ENCODE results near the gene TUBGCP2.
A peak's percentile ranks its signal among the peaks of the same experiment; 100 is the strongest.
"Not testable (repeated sequence)": the region's sequence is repeated elsewhere in the genome, so short reads cannot be mapped to it uniquely, and the experiment has no call there.

The TUBGCP2 gene

DNA sequence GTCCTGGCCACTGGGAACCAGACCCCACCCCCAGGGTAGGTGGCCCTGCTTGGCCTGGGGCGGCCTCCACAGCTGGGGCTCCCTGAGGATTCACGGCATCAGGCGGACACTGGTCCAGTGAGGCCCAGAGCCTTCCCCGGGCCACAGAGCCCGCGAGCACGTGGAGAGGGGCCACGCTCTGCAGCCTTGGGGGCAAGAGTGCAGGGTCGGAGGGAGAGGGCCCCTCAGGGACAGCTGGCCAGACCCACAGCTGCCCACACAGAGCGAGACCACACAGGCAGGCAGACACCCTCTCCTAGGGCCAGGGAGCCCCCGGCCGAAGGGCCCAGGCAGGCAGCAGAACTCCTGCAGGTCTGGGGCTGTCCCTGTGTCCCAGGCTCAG lies 60.3 kb downstream of the TUBGCP2 start:
- no peak for DNase-seq (ENCODE audit: low spot score)

DNA sequence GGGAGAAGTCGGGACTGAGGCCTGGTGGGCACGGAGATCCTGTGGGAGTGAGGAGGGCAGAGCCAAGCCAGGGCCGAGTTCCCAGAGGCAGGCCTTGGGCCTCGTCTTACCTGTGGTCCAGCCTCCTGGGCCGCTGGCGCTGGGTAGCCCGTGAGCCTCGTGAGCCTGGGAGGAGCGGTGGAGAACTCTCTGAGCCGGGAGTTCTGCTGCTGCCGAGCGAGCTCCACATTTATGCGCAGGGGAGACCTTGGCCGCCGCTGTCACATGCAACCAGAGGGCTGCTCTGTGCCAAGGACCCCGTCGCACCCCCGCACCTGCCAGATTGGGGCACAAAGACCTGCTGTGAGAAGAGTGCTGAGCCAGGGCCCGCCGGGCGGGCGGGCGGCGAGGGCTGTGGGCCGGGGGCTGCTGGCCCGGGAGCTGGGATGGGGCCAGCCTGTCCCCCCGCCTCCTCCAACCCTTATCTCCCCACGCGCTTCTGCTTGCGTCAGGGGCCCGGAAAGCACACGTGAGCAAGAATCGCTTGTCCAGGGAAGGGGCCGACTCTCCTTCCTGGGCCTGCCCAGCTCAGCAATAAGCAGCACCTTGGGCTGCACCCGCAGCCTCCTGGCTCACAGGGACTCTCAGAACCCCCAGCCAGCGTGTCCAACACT lies 60.9 kb downstream of the TUBGCP2 start:
- DNase-seq (ENCODE audit: low spot score): no peak

DNA sequence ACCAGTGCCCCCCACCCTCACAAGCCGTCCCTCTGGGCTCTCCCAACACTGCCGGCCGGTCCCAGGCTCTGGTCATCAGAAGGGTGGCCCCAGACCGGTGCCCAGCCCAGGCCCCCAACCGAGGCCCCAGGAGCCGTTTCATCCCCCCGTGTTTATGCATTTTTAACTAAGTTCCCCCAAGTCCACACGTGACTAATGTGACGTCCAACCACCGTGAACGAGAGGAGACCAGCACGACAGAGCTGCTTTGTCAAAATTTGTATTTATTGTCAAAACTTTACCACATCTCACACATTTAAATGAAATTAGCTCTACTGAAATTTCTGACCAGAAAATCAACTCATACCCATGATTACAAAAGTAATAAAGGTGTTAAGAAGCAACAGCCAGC lies 62.4 kb downstream of the TUBGCP2 start:
- no peak for DNase-seq (ENCODE audit: low spot score)

DNA sequence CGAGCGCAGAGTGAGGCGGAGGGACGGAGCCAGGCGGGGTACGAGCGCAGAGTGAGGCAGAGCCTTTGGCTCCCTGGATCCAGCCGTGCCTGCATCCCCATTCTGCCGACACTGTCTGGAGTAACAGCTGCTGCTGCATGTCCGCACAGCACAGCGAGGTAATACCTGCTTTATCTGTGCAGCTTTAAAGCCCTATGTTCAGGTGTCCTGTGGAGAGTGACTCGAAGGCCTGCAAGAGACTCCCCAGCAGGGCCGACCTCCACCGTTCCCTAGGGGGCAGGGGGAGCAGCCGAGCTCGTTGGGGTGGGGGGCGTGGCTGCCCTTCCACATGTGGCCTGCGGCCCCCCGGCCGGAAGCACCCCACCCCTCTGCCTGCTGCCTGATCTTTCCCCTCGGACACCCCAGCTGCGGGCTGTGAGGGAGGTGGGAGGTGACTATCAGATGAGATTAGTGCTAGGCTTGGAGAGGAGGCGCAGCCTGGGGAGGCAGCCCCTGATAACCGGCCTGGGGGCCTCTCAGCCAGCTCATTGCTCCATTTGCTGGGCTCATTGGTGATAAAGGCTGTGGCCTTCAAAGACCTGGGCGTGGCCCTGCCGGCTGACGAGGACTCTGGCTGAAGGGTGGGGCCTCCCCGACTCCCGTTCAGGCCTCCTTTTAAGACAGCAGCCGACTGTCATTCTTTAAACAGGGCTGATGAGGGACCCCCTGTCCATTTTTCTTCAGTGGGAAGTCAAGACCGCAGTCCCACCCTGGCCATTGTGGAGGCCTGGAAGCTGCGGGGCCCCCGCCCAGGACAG lies 63.0 kb downstream of the TUBGCP2 start:
- DNase-seq (ENCODE audit: low spot score): peak; percentile 58

DNA sequence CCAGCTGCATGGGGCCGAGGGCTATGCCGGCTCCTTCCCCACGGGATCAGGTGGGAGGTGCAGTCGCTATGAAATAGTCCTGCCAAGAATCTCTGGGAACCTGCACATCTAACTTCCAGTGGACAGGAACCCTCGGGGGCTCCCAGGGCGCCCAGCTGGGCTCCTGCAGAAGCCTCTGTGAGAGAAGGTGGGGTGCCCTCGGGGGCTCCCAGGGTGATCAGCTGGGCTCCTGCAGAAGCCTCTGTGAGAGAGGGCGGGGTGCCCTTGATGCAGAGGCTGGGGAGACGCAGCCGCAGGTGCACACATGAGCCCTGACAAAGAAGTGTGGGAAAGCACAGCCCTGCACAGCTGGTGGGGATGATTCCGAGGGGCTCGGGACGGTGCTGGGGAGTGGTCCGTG lies 65.1 kb downstream of the TUBGCP2 start:
- DNase-seq (ENCODE audit: low spot score): no peak

DNA sequence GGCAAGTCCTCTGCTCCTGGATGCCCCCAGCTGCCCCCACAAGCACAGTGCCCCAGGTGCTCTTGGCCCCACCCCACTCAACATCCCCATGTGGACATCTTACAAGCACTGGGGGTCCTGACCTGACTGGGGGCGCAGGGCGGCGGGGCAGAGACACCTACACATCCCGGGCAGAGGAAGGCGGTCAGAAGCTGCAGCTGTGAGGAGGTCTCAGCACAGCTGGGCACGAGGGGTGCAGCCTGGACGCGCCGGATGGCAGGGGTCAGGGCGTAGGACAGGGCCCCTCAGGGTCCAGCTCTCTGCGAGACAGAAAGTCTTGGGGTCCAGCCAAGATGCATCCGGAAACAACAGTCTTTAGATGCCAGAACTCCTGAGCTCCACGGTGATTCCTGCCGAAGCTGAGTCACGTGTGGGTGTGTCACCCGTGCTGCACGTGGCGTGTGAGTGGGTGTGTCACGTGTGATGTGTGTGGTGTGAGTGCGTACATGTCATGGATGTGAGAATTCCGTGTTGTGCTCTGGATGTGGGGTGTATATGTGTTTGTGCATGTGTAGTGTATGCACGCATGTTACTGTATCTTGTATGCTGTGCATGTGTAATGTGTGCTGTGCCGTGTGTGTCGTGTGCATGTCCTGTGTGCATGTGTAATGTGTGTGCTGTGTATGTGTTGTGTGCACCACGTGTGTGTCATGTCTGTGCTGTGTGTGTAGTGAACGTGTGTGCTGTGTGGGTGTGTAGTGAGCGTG lies 65.9 kb downstream of the TUBGCP2 start:
- DNase-seq (ENCODE audit: low spot score): no peak

DNA sequence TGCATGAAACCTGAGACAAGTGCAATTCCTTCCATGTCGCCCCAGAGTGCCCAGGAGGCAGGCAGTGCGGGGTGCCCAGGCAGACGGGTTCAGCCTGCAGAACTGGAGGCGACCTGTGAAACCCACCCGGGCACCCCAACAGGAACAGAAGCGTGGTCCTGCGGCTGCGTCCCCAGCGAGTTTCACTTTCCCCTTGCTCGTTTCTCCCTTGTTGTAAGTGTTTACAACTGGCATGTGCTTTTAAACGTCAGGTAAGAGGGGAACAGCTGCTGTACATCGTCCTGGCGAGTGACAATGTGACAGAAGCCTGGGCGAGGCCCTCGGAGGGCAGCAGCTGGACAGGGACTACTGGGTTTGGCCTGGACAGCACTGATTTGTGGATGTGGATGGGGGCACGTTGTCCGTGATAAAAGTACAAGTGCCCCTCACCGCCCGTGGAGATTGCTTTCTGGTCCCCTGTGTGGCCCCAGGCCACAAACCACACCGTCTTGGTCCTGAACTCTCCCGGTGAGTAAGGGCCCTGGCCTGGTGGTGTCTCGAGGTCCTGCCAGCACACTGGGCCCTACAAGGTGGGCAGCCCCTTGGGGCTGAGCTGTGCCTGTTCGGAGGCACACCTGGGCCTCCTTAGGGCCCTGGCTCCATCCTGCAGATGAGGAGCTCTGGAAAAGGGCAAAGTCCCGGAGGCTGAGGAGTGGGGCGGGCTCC lies 67.0 kb downstream of the TUBGCP2 start:
- DNase-seq (ENCODE audit: low spot score): no peak

DNA sequence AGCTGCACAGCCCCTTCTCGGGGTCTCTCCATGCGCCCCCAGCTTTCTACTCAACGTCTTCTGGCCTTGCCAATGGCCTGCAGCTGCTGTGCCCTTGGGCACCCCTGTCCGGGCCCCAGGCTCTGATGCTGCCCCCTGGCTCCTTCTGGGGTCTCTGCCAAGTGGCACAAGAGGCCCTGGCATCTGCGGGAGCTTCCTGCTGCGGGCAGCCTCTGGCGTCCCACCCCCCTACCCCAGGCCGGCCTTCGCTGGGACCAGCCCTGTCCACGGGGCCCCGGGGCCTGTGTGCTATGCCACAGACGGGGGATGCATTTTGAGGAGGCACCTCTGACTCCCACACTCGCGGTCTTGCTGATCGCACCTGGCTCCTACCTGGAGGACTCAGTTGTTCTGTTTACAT lies 68.7 kb downstream of the TUBGCP2 start:
- DNase-seq (ENCODE audit: low spot score): no peak

DNA sequence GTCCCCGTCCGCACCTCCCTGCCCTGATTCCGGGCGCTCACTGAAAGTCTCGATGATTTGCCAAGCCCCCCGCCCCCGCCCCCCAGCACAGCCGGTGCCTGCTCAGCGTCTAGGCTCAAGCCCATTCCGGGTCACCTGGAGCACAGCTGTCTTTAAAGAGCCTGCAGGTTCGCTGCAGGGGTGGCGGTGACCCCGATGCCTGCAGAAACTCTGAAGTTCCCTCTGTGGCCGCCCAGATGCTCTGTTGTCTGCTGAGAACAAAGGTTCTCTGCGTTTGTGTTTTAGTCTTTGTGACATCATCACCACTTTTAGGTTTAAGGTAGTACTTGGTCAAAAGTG lies 70.2 kb downstream of the TUBGCP2 start:
- no peak for DNase-seq (ENCODE audit: low spot score)

DNA sequence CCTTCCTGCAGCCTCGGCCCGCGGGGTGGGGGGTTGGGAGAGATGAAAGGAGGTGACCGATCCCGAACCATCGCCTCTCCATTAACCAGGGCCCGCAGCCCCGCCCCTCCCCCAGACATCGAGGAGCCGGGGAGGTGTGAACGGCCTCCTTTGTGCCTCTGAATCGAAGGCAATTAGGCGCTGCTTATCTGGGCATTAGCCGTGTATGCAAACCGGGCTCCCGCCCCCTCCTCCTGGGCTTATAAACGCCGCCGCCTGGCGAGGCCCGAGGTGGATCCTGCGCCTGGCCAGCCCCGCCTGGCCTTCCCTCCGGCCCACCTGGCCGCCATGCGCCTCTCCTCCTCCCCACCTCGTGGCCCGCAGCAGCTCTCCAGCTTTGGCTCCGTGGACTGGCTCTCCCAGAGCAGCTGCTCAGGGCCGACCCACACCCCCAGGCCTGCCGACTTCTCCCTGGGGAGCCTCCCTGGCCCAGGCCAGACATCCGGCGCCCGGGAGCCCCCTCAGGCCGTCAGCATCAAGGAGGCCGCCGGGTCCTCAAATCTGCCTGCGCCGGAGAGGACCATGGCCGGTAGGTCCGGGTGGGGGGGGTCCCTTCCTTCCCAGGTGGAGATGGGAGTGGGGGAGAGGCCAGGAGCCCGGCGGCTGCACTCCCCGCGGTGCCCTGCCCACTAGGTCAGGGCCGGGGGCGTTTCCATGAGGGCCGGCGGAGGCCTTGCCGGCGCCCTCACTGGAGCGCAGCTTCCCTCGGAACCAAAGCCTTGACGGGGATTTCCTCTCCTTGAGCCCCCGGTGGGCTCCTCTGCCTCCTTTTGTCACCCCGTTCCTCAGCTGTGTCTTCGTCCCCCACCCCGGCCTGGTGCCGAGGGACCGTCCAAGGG lies 70.8 kb downstream of the TUBGCP2 start, which contains the start of gene VENTX:
VENTX (plus strand) TSS at position 268 of the 878 bp plus-strand sequence; CDS start at position 328, 60 bp downstream.
- DNase-seq (ENCODE audit: low spot score): no peak

DNA sequence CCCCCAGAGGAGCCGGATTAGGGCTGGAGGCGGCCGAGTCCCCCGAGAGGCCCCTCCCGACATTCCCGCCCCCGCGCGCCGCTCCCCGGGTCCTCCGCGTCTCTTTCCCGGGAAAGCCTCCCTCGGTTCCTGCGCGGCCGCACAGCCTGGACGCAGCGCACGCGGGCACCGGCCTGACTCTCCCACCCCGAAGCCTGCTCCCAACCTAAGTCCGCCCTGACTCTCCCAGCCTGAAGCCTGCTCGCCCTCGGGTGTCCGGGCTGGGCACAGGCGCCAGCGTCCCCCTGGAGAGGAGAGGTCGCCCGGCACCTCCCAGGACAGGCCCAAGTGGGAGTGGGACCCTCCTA lies 71.5 kb downstream of the TUBGCP2 start:
- DNase-seq (ENCODE audit: low spot score): no peak

DNA sequence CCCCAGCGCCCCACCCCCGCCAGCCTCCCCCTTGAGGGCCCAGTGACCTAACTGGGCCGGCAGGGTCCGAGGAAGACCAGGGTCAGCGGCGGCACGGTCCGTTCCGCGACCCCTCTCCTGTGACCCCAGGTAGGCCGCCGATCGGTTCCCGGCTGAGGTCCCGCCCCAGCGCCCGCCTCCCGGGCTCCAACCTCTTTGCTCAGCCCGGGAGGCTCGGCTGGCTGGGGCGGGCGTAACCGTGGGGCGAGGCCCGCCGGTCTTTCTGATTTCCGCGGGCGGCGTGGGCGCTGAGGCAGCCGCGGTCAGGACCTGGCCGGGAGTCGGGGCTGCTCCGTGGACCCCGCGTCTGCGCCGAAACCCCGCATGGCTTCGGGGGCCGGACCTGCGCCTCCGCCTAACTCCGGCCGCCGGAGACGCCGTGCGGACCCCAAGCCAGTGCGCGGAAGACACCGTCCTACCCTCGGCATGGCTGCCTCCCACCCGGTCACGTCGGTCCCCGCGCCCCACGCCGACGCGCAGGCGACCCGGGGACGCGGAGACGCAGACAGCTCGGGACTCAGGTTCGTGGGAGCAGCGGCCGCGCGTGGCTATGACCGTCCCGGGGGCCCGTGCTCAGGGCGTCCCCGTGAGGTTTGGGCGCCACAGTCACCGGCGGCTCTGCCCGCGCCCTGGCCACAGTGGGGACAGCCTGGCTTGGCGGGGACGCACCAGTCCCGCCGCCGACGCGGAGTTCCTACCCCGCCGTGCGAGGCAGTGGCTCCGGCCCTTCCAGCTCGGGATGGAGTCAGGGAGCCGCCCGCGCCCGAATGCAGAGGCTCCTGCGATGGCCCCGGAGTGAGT lies 72.1 kb downstream of the TUBGCP2 start:
- DNase-seq (ENCODE audit: low spot score): no peak

DNA sequence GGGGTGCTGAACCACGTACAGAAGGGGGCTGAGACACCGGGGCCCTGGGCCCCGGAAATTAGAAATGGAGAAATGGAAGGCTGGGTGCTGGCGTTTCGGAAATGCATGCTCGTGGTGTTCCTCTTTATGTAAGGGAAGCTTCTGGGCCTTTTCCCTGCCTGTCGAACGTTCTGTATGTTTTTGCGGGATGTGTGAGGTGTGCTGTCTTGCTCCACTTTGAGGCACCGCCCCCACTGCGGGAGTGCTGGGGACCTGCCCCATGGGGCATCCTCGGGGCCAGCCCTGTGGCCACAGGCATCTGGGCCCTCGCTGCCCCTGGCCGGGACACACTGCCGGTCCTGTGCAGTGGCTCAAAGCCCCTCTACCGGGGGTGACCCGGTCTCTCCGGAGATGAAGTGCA lies 72.7 kb downstream of the TUBGCP2 start:
- DNase-seq (ENCODE audit: low spot score): no peak

DNA sequence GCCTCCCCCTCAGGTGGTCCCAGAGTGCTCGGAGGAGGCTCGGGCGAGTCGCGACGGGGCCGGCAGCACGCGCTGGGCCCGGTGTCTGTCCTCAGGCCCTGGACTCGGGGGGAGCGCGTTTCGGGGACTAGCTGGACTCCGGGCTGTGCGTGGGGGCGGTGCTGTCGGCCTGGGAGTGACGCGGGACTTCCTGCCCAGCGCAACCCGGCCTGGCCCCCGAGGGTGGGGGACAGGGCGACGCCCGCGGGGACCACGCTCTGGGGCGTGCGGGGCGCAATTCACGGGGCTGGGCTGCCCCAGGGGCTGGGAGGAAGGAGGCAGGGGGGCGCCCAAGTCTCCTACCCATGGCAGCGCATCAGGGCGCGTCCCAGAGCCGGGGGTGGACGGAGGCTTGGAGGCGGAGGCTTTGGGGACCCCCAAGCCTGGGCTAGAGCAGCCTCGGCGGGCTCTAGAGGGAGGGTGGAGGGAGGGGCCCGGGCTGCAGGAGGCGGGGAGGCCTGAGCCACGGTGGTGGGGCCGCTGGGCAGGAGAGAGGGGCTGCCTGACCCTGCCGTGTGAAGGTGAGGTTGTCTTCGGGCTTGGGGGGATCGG lies 73.3 kb downstream of the TUBGCP2 start:
- no peak for DNase-seq (ENCODE audit: low spot score)

DNA sequence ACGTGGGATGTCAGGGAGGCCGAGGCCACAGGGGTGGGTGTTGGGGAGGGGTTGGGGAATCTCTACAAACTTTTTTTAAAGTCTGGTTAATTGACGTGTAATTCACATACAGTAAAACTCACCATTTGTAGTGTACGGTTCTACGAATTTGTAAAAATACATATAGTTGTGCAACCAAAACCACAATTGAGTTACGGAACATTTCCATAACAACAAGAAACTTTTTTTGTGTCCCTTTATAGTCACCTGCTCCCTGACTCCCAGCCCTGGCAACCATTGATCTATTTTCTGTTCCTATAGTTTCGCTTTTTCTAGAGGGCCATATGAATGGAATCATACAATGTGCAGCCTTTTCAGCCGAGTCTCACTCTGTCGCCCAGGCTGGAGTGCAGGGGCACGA lies 73.9 kb downstream of the TUBGCP2 start:
- DNase-seq (ENCODE audit: low spot score): not testable (repeated sequence)

DNA sequence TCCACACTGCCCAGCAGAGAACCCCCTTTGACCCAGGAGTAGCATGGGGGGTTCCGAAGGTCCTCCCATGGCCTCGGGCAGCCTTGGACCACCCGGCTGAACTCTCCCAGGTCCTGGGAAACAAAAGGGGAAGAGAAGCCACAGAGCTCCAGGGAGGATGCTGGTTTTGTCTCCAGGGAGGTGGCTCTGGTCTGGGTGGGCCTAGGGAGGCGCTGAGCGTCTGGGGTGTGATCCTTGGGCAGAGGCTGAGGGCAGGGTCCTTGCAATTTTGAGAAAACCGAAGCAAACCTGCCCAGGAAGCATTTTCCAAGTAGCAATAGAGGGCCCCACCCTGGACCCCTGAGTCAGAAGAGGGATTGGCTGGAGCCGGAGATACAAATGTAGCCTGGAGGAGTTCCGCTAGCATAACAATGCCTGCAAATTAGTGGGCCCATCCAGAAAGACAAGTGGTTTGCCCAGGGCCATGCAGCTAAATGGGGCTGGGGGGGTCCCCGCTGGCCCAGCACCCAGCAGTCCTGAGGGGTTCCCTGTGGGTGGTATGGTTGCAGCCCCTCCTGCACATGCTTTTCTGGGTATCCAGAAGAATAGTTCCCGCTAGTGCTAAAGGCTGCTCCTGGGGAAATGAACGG lies 76.6 kb downstream of the TUBGCP2 start:
- DNase-seq (ENCODE audit: low spot score): no peak

DNA sequence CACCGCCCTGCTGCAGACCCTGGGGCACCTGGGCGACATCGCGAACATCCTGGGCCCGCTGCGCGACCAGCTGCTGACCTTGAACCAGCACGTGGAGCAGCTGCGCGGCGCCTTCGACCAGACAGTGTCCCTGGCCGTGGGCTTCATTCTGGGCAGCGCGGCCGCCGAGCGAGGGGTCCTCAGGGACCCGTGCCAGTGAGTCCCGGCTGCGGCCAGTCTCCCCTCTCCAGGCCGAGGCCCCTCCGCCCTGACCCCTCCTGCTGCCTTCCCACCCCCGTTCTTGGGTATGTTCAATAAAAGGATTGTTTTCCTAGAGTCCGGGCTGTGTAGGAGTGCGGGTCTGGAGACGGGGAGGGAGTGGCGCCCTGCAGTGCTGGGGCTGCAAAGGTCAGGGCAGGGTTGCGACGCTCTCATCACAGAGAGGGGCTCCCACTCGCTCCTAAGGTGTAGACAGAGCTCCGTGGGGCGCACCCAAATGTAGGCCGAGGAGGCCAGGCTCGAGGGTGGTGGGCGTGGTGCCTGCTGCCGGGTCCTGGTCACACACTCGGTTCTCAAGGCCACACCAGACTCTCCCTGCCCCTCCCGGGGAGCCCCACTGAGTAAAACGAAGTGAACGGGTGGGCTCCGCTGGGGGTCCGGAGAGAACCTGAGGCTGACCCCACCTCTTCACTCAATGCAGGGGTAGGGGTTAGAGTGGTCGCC lies 77.3 kb downstream of the TUBGCP2 start:
- no peak for DNase-seq (ENCODE audit: low spot score)

DNA sequence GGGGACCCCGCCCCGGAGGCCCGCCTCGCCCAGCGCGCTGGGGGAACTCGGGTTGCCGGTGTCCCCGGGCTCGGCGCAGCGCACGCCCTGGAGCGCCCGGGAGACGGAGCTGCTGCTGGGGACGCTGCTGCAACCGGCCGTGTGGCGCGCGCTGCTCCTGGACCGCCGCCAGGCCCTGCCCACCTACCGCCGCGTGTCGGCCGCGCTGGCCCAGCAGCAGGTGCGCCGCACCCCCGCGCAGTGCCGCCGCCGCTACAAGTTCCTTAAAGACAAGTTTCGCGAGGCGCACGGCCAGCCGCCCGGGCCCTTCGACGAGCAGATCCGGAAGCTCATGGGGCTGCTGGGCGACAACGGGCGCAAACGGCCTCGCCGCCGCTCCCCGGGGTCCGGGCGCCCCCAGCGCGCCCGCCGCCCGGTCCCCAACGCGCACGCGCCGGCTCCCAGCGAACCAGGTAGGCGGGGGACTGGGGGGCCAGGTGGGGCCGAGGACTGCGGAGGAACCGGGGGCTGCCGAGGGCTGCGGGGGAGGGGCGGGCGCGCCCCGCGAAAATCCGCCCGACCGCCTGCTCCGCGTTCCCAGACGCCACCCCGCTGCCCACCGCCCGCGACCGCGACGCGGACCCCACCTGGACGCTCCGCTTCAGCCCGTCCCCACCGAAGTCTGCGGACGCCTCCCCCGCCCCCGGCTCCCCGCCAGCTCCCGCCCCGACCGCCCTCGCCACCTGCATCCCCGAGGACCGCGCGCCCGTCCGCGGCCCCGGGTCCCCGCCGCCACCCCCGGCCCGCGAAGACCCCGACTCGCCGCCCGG lies 78.1 kb downstream of the TUBGCP2 start:
- no peak for DNase-seq (ENCODE audit: low spot score)

All from LoVo (cell line).